GM18520 (cell line): Measurements from ENCODE around the gene FLNB.
"Not testable (repeated sequence)": the region's sequence is repeated elsewhere in the genome, so short reads cannot be mapped to it uniquely, and the experiment has no call there.

Source experiments
- ATAC-seq: cut with Tn5 transposase; IDR thresholded peaks from one replicate; pipeline ENCODE4 v1.9.1; 2021; ENCODE audit not compliant: unreplicated experiment

The FLNB gene

DNA sequence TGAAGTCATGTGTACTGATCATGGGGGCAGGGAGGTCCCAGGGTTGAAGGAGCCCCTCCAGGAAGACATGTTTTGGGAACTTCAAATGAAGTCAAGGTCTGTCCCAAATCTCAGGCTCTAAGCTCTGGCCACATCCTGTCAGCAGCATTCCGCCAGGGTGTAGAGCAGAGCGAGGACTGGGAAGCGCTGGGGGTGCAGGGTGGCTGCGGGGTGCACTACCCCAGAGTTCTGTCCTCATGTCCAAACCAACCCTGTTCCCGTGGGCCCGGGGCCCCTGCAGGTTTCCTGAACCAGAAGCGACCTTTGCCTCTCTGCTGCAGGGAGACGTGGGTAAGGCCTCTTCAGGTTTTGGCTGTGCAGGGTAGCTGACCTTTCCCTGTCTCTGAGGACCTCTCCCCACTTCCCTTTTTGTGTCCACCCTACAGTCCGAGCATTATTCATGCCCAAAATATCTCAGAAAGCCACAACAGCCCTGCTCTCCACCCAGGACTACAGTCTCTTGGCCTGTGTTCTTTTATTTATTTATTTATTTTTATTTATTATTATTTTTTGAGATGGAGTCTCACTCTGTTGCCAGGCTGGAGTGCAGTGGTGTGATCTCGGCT lies 26.6 kb upstream of the FLNB start:
- ATAC-seq, result no peak

DNA sequence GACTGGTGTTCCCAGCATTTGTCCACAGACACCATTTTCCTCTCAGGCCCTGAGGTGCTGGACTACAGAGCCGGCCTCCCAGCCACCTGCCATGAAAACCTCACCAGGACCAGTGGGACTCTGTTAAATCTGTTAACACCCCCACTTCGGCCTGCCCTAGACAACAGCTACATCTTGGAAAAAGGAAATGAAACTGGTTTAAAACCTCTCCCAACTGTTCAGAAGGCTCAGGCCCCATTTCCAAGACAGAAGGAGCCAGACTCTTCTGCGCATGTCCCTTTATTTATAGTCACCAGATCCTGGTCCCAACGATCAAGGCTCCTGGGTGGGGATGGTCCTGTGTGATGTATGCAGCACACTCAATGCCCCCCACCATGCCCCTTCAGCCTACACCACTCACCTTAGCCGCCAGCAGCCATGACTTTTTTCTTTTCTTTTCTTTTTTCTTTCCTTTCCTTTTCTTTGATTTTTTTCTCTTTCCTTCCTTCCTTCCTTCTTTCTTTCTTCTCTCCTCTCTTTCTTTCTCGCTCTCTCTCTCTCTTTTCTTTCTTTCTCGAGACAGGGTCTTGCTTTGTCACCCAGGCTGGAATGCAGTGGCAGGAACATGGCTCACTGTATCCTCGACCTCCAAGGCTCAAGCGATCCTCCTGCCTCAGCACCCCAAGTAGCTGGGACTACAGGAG lies 25.5 kb upstream of the FLNB start:
- ATAC-seq, result no peak

GRCh38 chr3:57983734-57984518 lies 24.3 kb upstream of the FLNB start:
- ATAC-seq, result peak; percentile 96

GRCh38 chr3:57985176-57985983 lies 22.8 kb upstream of the FLNB start:
- ATAC-seq, result no peak

DNA sequence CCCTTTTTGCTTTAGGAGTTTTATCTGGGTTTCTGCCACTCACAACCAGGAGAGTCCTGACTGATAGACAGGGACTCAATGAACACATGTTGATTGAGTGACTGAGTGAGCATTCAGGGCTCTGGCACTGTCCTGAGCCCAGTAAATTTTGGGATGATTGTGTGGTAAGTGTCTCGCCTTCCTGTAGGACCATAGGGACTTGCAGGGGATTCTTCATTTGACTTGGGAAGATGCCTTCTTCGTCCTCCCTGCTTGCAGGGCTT lies 22.3 kb upstream of the FLNB start:
- no peak for ATAC-seq

- ATAC-seq, result no peak
These were observed 22.0 kb upstream of the FLNB start for GRCh38 chr3:57986261-57986660.

DNA sequence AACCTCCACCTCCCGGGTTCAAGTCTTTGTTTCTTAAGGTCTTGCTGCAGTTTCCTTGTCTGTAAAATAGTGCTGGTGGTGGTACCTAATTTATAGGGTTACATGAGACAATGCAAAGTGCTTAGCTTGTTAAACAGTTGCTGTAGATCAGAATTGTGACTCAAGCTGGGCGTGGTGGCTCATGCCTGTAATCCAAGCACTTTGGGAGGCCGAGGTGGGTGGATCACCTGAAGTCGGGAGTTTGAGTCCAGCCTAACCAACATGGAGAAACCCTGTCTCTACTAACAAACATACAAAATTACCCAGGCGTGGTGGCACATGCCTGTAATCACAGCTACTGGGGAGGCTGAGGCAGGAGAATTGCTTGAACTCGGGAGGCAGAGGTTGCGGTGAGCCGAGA lies 19.0 kb upstream of the FLNB start:
- not testable (repeated sequence) for ATAC-seq

GRCh38 chr3:57989646-57990045 lies 18.6 kb upstream of the FLNB start:
- no peak for ATAC-seq

- no peak for ATAC-seq
These were observed 15.6 kb upstream of the FLNB start for GRCh38 chr3:57992452-57993213.

GRCh38 chr3:57998366-57999283 lies 9.6 kb upstream of the FLNB start:
- no peak for ATAC-seq

- ATAC-seq, result no peak
These were observed 8.7 kb upstream of the FLNB start for GRCh38 chr3:57999417-58000115.

DNA sequence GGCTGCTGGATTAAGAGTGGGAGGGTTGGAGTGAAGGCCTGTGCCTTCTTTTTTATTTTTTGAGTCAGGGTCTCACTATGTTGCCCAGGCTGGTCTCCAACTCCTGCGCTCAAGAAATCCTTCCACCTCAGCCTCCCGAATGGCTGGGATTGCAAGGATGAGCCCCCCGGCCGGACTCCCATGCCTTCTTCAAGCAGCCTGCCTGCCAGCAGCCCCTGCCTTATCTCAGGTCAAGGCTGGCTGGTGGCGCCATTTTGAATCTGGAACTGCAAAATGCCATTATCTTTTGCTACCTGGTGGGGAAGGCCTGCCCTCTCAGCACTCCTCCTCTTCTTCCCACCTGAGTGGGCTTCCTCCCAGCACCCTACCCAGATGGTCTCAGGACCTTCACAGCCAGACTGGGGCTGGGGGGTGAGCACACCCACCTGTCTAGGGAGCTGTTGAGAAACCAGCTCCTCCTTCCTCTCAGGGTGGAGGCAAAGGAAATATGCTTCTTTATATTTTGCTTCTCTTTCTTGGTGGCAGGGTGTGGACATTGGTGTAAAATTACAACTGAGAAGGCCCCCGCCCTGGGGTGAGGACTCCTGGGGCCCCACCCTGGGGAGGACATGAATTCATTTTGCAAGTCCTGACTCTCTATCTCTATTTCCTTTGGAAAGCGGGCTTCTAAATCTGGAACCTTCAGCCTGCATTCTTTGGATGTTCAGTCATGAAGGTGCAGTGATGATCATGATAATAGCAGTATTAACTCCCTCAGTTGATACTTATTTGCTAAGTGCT lies 7.7 kb upstream of the FLNB start:
- no peak for ATAC-seq

DNA sequence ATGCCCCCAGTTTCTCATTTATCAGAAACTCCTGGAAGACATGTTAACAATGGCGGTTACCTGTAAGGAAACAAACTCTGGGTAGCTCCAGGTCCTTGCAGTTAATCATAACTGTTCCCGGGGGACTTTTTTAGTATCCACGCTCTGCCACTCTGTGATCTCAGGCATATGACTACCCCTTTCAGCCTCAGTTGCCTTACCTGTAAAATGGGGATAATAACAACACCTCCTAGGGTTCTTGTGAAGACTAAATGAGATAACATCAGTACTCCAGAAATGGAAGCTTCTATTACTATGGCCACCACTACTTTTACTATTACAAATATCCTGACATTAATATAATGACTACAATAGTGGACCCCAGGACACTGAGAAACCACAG lies 7.1 kb upstream of the FLNB start:
- no peak for ATAC-seq

- no peak for ATAC-seq
These were observed 6.2 kb upstream of the FLNB start for GRCh38 chr3:58001979-58002378.

DNA sequence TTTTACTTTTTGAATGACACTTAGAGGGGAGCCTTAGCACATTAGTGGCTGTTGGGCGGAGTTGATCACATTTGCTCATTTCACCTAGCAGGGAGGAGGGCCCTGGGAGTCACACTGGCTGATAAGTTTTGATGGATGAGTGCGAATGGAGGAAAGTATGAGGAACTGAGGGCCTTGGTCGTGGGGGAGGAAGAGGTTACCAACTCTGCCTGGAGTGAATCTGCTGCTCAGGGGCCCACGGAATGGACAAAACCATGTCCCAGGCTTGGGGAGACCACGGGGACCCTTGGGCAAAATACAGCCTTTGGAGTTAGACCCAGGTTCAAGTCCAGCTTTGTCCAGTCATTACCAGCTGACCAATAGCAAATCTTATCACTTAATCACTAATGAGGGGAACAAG lies 5.1 kb upstream of the FLNB start:
- no peak for ATAC-seq

GRCh38 chr3:58004973-58005372 lies 3.2 kb upstream of the FLNB start:
- ATAC-seq, result no peak

DNA sequence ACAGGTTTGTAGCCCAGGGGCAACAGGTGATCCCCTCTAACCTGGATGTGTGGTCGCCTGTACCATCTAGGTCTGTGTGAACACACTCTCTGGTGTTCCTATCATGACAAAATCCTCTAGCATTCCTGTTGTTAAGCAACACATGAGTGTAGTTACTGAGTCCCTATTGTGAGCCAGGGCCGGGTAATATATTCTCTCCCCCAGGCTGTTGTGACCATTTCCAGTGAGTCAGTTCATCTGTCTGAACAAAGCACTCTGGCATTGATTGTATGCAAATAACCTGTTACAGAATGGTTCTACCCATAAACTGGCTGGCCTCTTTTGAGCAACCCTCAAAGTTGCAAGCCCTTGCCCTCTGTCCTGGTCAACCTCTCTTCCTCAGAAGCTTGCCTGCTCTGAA lies 2.6 kb upstream of the FLNB start:
- ATAC-seq, result no peak

DNA sequence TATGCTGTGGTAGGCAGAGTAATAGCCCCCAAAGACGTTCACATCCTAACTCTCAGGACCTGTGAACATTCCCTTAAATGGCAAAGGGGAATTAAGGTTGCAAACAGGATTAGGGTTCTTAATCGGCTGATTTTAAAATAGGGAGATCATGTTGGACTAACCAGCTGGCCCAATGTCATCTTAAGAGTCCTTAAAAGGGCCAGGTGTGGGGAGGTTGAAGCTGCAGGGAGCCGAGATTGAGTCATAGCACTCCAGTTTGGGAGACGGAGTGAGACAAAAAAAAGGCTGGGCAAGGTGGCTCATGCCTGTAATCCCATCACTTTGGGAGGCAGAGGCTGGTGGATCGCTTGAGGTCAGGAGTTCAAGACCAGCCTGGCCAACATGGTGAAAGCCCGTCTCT lies 1.6 kb upstream of the FLNB start:
- ATAC-seq, result no peak
